ENCODE data around the gene ADK. TPM values are rescaled to one million over a fixed set of nuclear protein-coding genes. Genes with fewer than 3 reads are reported as not detected.
"Not testable (repeated sequence)": the region's sequence is repeated elsewhere in the genome, so short reads cannot be mapped to it uniquely, and the experiment has no call there.

Gene ADK
- total and polyA plus RNA-seq, 10 donors = 11.1 to 40.5 (median 32.1) TPM

GRCh38 chr10:74123081-74123480 is 27.9 kb upstream of the ADK start:
- no peak for DNase-seq
- peaks cover 0 to 43% (median 10%) of the 10 kb centered on the region in 6 donors for H3K4me1 ChIP-seq
- H3K36me3 ChIP-seq = peaks cover 4 to 100% (median 83%) of the 10 kb centered on the region in 6 donors
- no peaks in the 10 kb centered on the region for H3K27me3 ChIP-seq (replicated peaks in 1 of 7)
- WGBS, 5 donors = 22 to 74% (median 37%) methylated on average over 1 of the region's 1 CpG
- H3K4me3 ChIP-seq = no peak overlapping the region
- intact Hi-C loops (cut with DNase I; ENCODE audit: low total_unique reads) = no loop called here
- H3K27ac ChIP-seq = peak overlapping the region in 2 of 8 donors; percentile 21 to 24
- TF ChIP-seq POLR2A (IDR thresholded peaks at IDR 0.05) = no peak
- no peak for TF ChIP-seq CTCF (IDR thresholded peaks at IDR 0.05 in 8 of 11, conservative IDR thresholded peaks at IDR 0.05 in 3 of 11)
- no peak for TF ChIP-seq POLR2AphosphoS5 (IDR thresholded peaks at IDR 0.05)
- H3K9me3 ChIP-seq = no peaks in the 10 kb centered on the region

GRCh38 chr10:74133923-74134820 is 16.8 kb upstream of the ADK start:
- peaks cover 0 to 11% (median 0%) of the 10 kb centered on the region in 6 donors for H3K4me1 ChIP-seq
- no peak overlapping the region for H3K27ac ChIP-seq
- H3K36me3 ChIP-seq = peaks cover 0 to 97% (median 90%) of the 10 kb centered on the region in 6 donors
- 94 to 97% (median 96%) methylated on average over 11 of the region's 11 CpGs for WGBS, 5 donors
- H3K27me3 ChIP-seq (replicated peaks in 1 of 7) = no peaks in the 10 kb centered on the region
- no peak for TF ChIP-seq CTCF (IDR thresholded peaks at IDR 0.05 in 8 of 11, conservative IDR thresholded peaks at IDR 0.05 in 3 of 11)
- no peak for TF ChIP-seq POLR2A (IDR thresholded peaks at IDR 0.05)
- TF ChIP-seq POLR2AphosphoS5 (IDR thresholded peaks at IDR 0.05) = no peak
- no peaks in the 10 kb centered on the region for H3K9me3 ChIP-seq
- no peak overlapping the region for H3K4me3 ChIP-seq
- no peak for DNase-seq
- intact Hi-C loops (cut with DNase I; ENCODE audit: low total_unique reads) = no loop called here

GRCh38 chr10:74135452-74135851 is 15.6 kb upstream of the ADK start:
- Histone ChIP-seq H3K36me3 (peaks cover 0 to 95% (median 82%) of the 10 kb centered on the region in 6 donors), H3K4me3 (no peak overlapping the region), H3K9me3 (no peaks in the 10 kb centered on the region), H3K27ac (no peak overlapping the region), H3K4me1 (peaks cover 0 to 19% (median 0%) of the 10 kb centered on the region in 6 donors), H3K27me3 (replicated peaks in 1 of 7) (no peaks in the 10 kb centered on the region)
- intact Hi-C loops (cut with DNase I; ENCODE audit: low total_unique reads) = no loop called here
- WGBS, 5 donors = 94 to 97% (median 96%) methylated on average over 3 of the region's 3 CpGs
- no peak for DNase-seq
- no peak for TF ChIP-seq POLR2AphosphoS5 (IDR thresholded peaks at IDR 0.05)
- no peak for TF ChIP-seq CTCF (IDR thresholded peaks at IDR 0.05 in 8 of 11, conservative IDR thresholded peaks at IDR 0.05 in 3 of 11)
- no peak for TF ChIP-seq POLR2A (IDR thresholded peaks at IDR 0.05)

GRCh38 chr10:74137992-74138391 is 13.0 kb upstream of the ADK start:
- intact Hi-C loops (cut with DNase I; ENCODE audit: low total_unique reads) = no loop called here
- Histone ChIP-seq H3K4me3 (no peak overlapping the region), H3K36me3 (peaks cover 0 to 74% (median 58%) of the 10 kb centered on the region in 6 donors), H3K9me3 (no peaks in the 10 kb centered on the region), H3K4me1 (peaks cover 0 to 38% (median 3%) of the 10 kb centered on the region in 6 donors), H3K27ac (no peak overlapping the region), H3K27me3 (replicated peaks in 1 of 7) (no peaks in the 10 kb centered on the region)
- DNase-seq = no peak
- TF ChIP-seq POLR2A (IDR thresholded peaks at IDR 0.05) (no peak), CTCF (IDR thresholded peaks at IDR 0.05 in 8 of 11, conservative IDR thresholded peaks at IDR 0.05 in 3 of 11) (no peak), POLR2AphosphoS5 (IDR thresholded peaks at IDR 0.05) (no peak)
- WGBS, 5 donors = 93 to 98% (median 94%) methylated on average over 5 of the region's 5 CpGs

- WGBS, 5 donors = 76 to 93% (median 91%) methylated on average over 5 of the region's 5 CpGs
- Histone ChIP-seq H3K4me1 (peaks cover 0 to 41% (median 4%) of the 10 kb centered on the region in 6 donors), H3K36me3 (peaks cover 0 to 74% (median 52%) of the 10 kb centered on the region in 6 donors)
- H3K27ac ChIP-seq; H3K9me3 ChIP-seq; DNase-seq; intact Hi-C loops (cut with DNase I; ENCODE audit: low total_unique reads); H3K4me3 ChIP-seq; H3K27me3 ChIP-seq (replicated peaks in 1 of 7): not testable (repeated sequence)
Observed at GRCh38 chr10:74138596-74138995, 12.4 kb upstream of the ADK start.
